Mesenteric fat pad (tissue), 1 donor: ENCODE data around the gene AOPEP. TPM values are rescaled to one million over a fixed set of nuclear protein-coding genes. Genes with fewer than 3 reads are reported as not detected.

Experiments used
- DNase-seq: peaks from one replicate; pipeline ENCODE4 v3.0.0-alpha.2; 2020; ENCODE audit warnings: low spot score
- microRNA-seq: library from miRNA; unstranded; fragments of <30 nt; microRNA quantifications from one replicate; pipeline ENCODE4 v1.2.0, GENCODE V29; 2020; ENCODE audit warnings: borderline number of aligned reads
- total RNA-seq: library from RNA; stranded (reverse); fragmentation: NEBNext Ultra II Directional; extraction: Animal tissue kit (Norgen Biotek cat#: 25700); gene quantifications from one replicate; pipeline ENCODE4 v1.2.1, GENCODE V29; 2021
- donor health status: DM: yes; HTN: yes; CAD: no.

AOPEP gene
- total RNA-seq, 1 donor from 2014 or later, result 28.7 TPM

- DNase-seq, result no peak
These were observed 404.0 kb downstream of the AOPEP start for GRCh38 chr9:95130484-95130883.

- no peak for DNase-seq
These were observed 404.8 kb downstream of the AOPEP start for GRCh38 chr9:95131023-95131943.

- DNase-seq, result no peak
These were observed 406.1 kb downstream of the AOPEP start for GRCh38 chr9:95132366-95133324.

- no peak for DNase-seq
These were observed 406.8 kb downstream of the AOPEP start for GRCh38 chr9:95133325-95133705.

- DNase-seq, result no peak
These were observed 408.0 kb downstream of the AOPEP start for GRCh38 chr9:95134457-95134881.

GRCh38 chr9:95135756-95136155 lies 409.3 kb downstream of the AOPEP start:
- DNase-seq, result no peak

Small RNAs within 50 kb of the gene (microRNA-seq; reads per million reads assigned to microRNA genes)
- 2.2 reads per million for gene MIR2278
- gene MIR23B, result 27,731 reads per million, percentile 96 among the genes with 10 or more reads in this experiment
- not detected for gene MIR24-1
- gene MIR27B, result 1,903 reads per million, percentile 82 among the genes with 10 or more reads in this experiment
- gene MIR3074, result not detected
- gene MIR6081, result not detected

Other genes with a start within 250 kb of the AOPEP start
- not detected for gene PCAT7, start 171.6 kb upstream of the AOPEP start, total RNA-seq
- not detected for gene FBP2, start 132.9 kb upstream of the AOPEP start, total RNA-seq
- gene FBP1, start 87.2 kb upstream of the AOPEP start, total RNA-seq, result 14.5 TPM